ENCODE results near the gene SDE2.
A peak's percentile ranks its signal among the peaks of the same experiment; 100 is the strongest.
"Not testable (repeated sequence)": the region's sequence is repeated elsewhere in the genome, so short reads cannot be mapped to it uniquely, and the experiment has no call there.

The SDE2 gene

GRCh38 chr1:225999227-225999911, at the start of gene SDE2:
SDE2 (minus strand) TSS chr1:225999343; CDS start chr1:225999312, 31 bp downstream.
- peak; percentile 96 for DNase-seq

- DNase-seq = no peak
Observed at GRCh38 chr1:226048886-226049285, 49.7 kb upstream of the SDE2 start.

GRCh38 chr1:226047495-226047894, 48.4 kb upstream of the SDE2 start:
- no peak for DNase-seq

GRCh38 chr1:226046240-226046639, 47.1 kb upstream of the SDE2 start:
- DNase-seq = no peak

- DNase-seq = no peak
Observed at GRCh38 chr1:226044514-226045101, 45.5 kb upstream of the SDE2 start.

GRCh38 chr1:226041419-226041818, 42.3 kb upstream of the SDE2 start:
- no peak for DNase-seq

GRCh38 chr1:226038661-226039060, 39.5 kb upstream of the SDE2 start:
- DNase-seq = no peak

GRCh38 chr1:226035915-226036314, 36.8 kb upstream of the SDE2 start:
- DNase-seq = no peak

- DNase-seq = peak; percentile 91
Observed at GRCh38 chr1:226034482-226034881, 35.3 kb upstream of the SDE2 start.

- no peak for DNase-seq
Observed at GRCh38 chr1:226033991-226034390, 34.8 kb upstream of the SDE2 start.

GRCh38 chr1:226033582-226033981, 34.4 kb upstream of the SDE2 start:
- no peak for DNase-seq

- DNase-seq = peak; percentile 4
Observed at GRCh38 chr1:226029568-226030225, 30.6 kb upstream of the SDE2 start.

GRCh38 chr1:226029093-226029496, 30.0 kb upstream of the SDE2 start:
- DNase-seq = no peak

GRCh38 chr1:226027538-226028217, 28.5 kb upstream of the SDE2 start:
- no peak for DNase-seq

GRCh38 chr1:226026833-226027232, 27.7 kb upstream of the SDE2 start:
- DNase-seq = no peak

- no peak for DNase-seq
Observed at GRCh38 chr1:226023735-226024134, 24.6 kb upstream of the SDE2 start.

- DNase-seq = no peak
Observed at GRCh38 chr1:226021801-226022200, 22.7 kb upstream of the SDE2 start.

GRCh38 chr1:226021401-226021800, 22.3 kb upstream of the SDE2 start:
- DNase-seq = no peak

- DNase-seq = no peak
Observed at GRCh38 chr1:226019572-226019971, 20.4 kb upstream of the SDE2 start.

GRCh38 chr1:226017070-226017469, 17.9 kb upstream of the SDE2 start:
- no peak for DNase-seq

GRCh38 chr1:226009650-226010044, 10.5 kb upstream of the SDE2 start:
- DNase-seq = no peak

GRCh38 chr1:226007126-226007892, 8.2 kb upstream of the SDE2 start:
- not testable (repeated sequence) for DNase-seq

- no peak for DNase-seq
Observed at GRCh38 chr1:226006686-226007085, 7.5 kb upstream of the SDE2 start.
